ENCODE results near the gene PIP5KL1. TPM values are rescaled to one million over a fixed set of nuclear protein-coding genes. Genes with fewer than 3 reads are reported as not detected.

Gene PIP5KL1
- total and polyA plus RNA-seq, 2 donors (not counting 3 experiments of a cell fraction or from before 2014, with no cell fraction given) = 1.5 to 2.9 TPM

- no peaks in the 10 kb centered on the region for H3K27me3 ChIP-seq (ENCODE audit: control insufficient read depth in 2 of 2, insufficient read depth in 2 of 2, low read length in 2 of 2)
- H3K4me2 ChIP-seq (ENCODE audit: insufficient read depth, low read length) = no peak overlapping the region
- peaks cover 12% of the 10 kb centered on the region for H3K4me1 ChIP-seq (ENCODE audit: control insufficient read depth, extremely low read depth, insufficient read depth, low read length)
- H4K20me1 ChIP-seq (replicated peaks; ENCODE audit: control insufficient read depth, extremely low read depth, insufficient read depth, low read length) = no peaks in the 10 kb centered on the region
- peaks cover 4% of the 10 kb centered on the region for H3K79me2 ChIP-seq (ENCODE audit: control insufficient read depth, insufficient read depth, low read length)
- no TSS peak for BruUV-seq (replicated peaks)
- TF ChIP-seq POLR2A (IDR thresholded peaks at IDR 0.05; ENCODE audit: low read depth, low read length) = no peak
- no peak for TF ChIP-seq JUN (IDR thresholded peaks at IDR 0.05; ENCODE audit: borderline replicate concordance, insufficient read depth, insufficient read length, low read depth)
- no peak for TF ChIP-seq MAX (IDR thresholded peaks at IDR 0.05; ENCODE audit: insufficient read depth, insufficient read length)
- no peak for TF ChIP-seq POLR2AphosphoS5 (IDR thresholded peaks at IDR 0.05; ENCODE audit: insufficient read depth, low read depth, low read length)
- no peak for FAIRE-seq
- dilution Hi-C loops (cut with MboI; ENCODE audit: extremely low pct_ligation_motif_present, low sequenced_read_pairs) (no loop called here), intact Hi-C loops (cut with micrococcal nuclease) (no loop called here)
- POLR2A ChIA-PET = no interaction called here
- CTCF ChIA-PET = interaction anchor here (1.1 kb wide), 1 partner anchor 10 kb away, joined by 4 read pairs; no protein-coding TSS in a partner anchor
- no peaks in the 10 kb centered on the region for H3K36me3 ChIP-seq (ENCODE audit: control insufficient read depth in 2 of 2, extremely low read depth in 1 of 2, insufficient read depth in 2 of 2, low read length in 2 of 2)
- H3K9me1 ChIP-seq (replicated peaks; ENCODE audit: control insufficient read depth, extremely low read depth, insufficient read depth, low read length) = no peaks in the 10 kb centered on the region
- no peak overlapping the region for H3K9ac ChIP-seq (replicated peaks; ENCODE audit: extremely low read depth, insufficient read depth, low read length)
- no peak overlapping the region for H3K4me3 ChIP-seq (replicated peaks in 1 of 3; ENCODE audit: insufficient read depth in 1 of 3, low read depth in 1 of 3, low read length in 3 of 3)
- no peak overlapping the region for H3K27ac ChIP-seq (ENCODE audit: insufficient read depth, low read depth, low read length)
- DNase-seq (ENCODE audit: low read depth, low spot score) = peak; percentile 13
- H3K9me3 ChIP-seq (replicated peaks; ENCODE audit: control insufficient read depth, insufficient read depth, low read length) = no peaks in the 10 kb centered on the region
- H2AFZ ChIP-seq (ENCODE audit: low read depth, low read length) = no peak overlapping the region
Measured at GRCh38 chr9:127968042-127968441, 37.5 kb upstream of the PIP5KL1 start.

- Histone ChIP-seq H3K36me3 (ENCODE audit: control insufficient read depth in 2 of 2, extremely low read depth in 1 of 2, insufficient read depth in 2 of 2, low read length in 2 of 2) (no peaks in the 10 kb centered on the region), H3K4me3 (replicated peaks in 1 of 3; ENCODE audit: insufficient read depth in 1 of 3, low read depth in 1 of 3, low read length in 3 of 3) (no peak overlapping the region), H3K79me2 (ENCODE audit: control insufficient read depth, insufficient read depth, low read length) (peaks cover 4% of the 10 kb centered on the region), H4K20me1 (replicated peaks; ENCODE audit: control insufficient read depth, extremely low read depth, insufficient read depth, low read length) (no peaks in the 10 kb centered on the region), H3K9me3 (replicated peaks; ENCODE audit: control insufficient read depth, insufficient read depth, low read length) (no peaks in the 10 kb centered on the region), H3K4me2 (ENCODE audit: insufficient read depth, low read length) (no peak overlapping the region), H3K9me1 (replicated peaks; ENCODE audit: control insufficient read depth, extremely low read depth, insufficient read depth, low read length) (no peaks in the 10 kb centered on the region), H3K9ac (replicated peaks; ENCODE audit: extremely low read depth, insufficient read depth, low read length) (no peak overlapping the region), H2AFZ (ENCODE audit: low read depth, low read length) (no peak overlapping the region), H3K27ac (ENCODE audit: insufficient read depth, low read depth, low read length) (no peak overlapping the region), H3K27me3 (ENCODE audit: control insufficient read depth in 2 of 2, insufficient read depth in 2 of 2, low read length in 2 of 2) (no peaks in the 10 kb centered on the region), H3K4me1 (ENCODE audit: control insufficient read depth, extremely low read depth, insufficient read depth, low read length) (peaks cover 12% of the 10 kb centered on the region)
- no peak for TF ChIP-seq POLR2AphosphoS5 (IDR thresholded peaks at IDR 0.05; ENCODE audit: insufficient read depth, low read depth, low read length)
- TF ChIP-seq FOS (IDR thresholded peaks at IDR 0.05; ENCODE audit: borderline replicate concordance, insufficient read depth, low read length) = no peak
- no peak for TF ChIP-seq JUN (IDR thresholded peaks at IDR 0.05; ENCODE audit: borderline replicate concordance, insufficient read depth, insufficient read length, low read depth)
- no peak for TF ChIP-seq MYC (IDR thresholded peaks at IDR 0.05; ENCODE audit: low read depth, low read length)
- no peak for TF ChIP-seq MAX (IDR thresholded peaks at IDR 0.05; ENCODE audit: insufficient read depth, insufficient read length)
- no peak for TF ChIP-seq GATA2 (IDR thresholded peaks at IDR 0.05; ENCODE audit: insufficient read depth, insufficient read length, low read depth, low read length)
- no peak for TF ChIP-seq EZH2 (IDR thresholded peaks at IDR 0.05; ENCODE audit: borderline replicate concordance, low read depth, low read length, severe bottlenecking)
- TF ChIP-seq CTCF (IDR thresholded peaks at IDR 0.05; ENCODE audit: extremely low read depth in 1 of 2, insufficient read depth in 1 of 2, low read depth in 1 of 2, low read length in 2 of 2) = no peak
- no peak for TF ChIP-seq POLR2A (IDR thresholded peaks at IDR 0.05; ENCODE audit: low read depth, low read length)
- DNase-seq (ENCODE audit: low read depth, low spot score) (no peak), FAIRE-seq (no peak)
- intact Hi-C loops (cut with micrococcal nuclease) = no loop called here
- no TSS peak for BruUV-seq (replicated peaks)
- POLR2A ChIA-PET = no interaction called here
- CTCF ChIA-PET = interaction anchor here (1.0 to 1.1 kb wide), 2 partner anchors 11 to 24 kb away, joined by 3 to 4 read pairs; no protein-coding TSS in a partner anchor
- dilution Hi-C loops (cut with MboI; ENCODE audit: extremely low pct_ligation_motif_present, low sequenced_read_pairs) = no loop called here
Measured at GRCh38 chr9:127967151-127967809, 36.7 kb upstream of the PIP5KL1 start.

Data from endothelial cell of umbilical vein (primary cell).